ENCODE data around the gene PRAMEF27. TPM values are rescaled to one million over a fixed set of nuclear protein-coding genes. Genes with fewer than 3 reads are reported as not detected.
"Not testable (repeated sequence)": the region's sequence is repeated elsewhere in the genome, so short reads cannot be mapped to it uniquely, and the experiment has no call there.

The PRAMEF27 gene
- total RNA-seq = not detected

GRCh38 chr1:13056475-13056874 is at the start of gene PRAMEF27:
TSS of gene PRAMEF27 (minus strand) at chr1:13056575. CDS start at chr1:13053659, 2,916 bp downstream.
- H3K4me3 Mint-ChIP-seq; H3K36me3 Mint-ChIP-seq; DNase-seq; H3K4me1 Mint-ChIP-seq; H3K27me3 Mint-ChIP-seq; CTCF ChIA-PET; H3K27ac Mint-ChIP-seq; ATAC-seq; H3K9me3 Mint-ChIP-seq (ENCODE audit: low read depth): not testable (repeated sequence)

DNA sequence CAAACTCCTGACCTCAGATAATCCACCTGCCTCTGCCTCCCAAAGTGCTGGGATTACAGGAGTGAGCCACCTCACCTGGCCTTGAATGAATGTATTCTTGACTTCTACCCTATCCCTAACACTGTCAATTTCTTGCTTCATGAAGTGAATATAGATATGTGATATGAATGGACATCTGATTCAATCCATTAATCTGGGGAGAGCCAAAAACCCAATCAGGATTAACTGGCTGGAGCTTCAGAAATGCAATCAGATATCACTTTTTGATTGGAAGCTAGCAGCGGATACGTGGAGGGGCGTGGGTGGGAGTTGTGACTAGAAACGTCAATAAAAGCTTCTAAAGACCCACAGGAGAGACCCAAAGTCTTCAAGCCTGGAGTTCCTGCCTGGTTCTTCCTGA is 14.1 kb upstream of the PRAMEF27 start, which contains the start of gene PRAMEF25:
Gene PRAMEF25 (plus strand): TSS at position 301 of the 400 bp plus-strand sequence. CDS start 2,920 bp downstream, outside the sequence.
- DNase-seq; H3K4me1 Mint-ChIP-seq; H3K36me3 Mint-ChIP-seq; H3K4me3 Mint-ChIP-seq; ATAC-seq; H3K27me3 Mint-ChIP-seq; CTCF ChIA-PET; H3K27ac Mint-ChIP-seq; H3K9me3 Mint-ChIP-seq (ENCODE audit: low read depth): not testable (repeated sequence)

DNA sequence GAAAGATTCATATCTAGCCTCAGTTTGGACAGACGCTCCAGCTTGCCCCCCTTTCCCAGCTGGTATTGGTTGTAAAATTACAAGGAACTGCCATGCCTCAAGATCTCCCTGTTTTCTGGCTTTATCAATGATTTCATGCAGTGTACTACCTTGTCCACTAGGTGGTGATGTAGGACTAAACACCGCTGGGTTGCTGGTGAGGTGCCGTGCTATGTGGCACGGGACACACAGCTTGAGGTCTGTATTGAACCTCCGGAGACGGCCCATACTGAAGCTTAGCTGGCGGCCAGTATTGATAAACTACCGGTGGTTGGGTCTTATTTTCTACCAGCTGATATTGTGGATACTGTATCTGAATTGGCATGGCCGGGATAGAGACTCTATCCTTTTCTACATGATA is 36.5 kb downstream of the PRAMEF27 start:
- H3K4me3 Mint-ChIP-seq; H3K9me3 Mint-ChIP-seq (ENCODE audit: low read depth); ATAC-seq; DNase-seq; H3K4me1 Mint-ChIP-seq; H3K36me3 Mint-ChIP-seq; CTCF ChIA-PET; H3K27ac Mint-ChIP-seq; H3K27me3 Mint-ChIP-seq: not testable (repeated sequence)

GRCh38 chr1:13011932-13012331 is 44.4 kb downstream of the PRAMEF27 start:
- H3K27ac Mint-ChIP-seq; H3K9me3 Mint-ChIP-seq (ENCODE audit: low read depth); CTCF ChIA-PET: not testable (repeated sequence)

DNA sequence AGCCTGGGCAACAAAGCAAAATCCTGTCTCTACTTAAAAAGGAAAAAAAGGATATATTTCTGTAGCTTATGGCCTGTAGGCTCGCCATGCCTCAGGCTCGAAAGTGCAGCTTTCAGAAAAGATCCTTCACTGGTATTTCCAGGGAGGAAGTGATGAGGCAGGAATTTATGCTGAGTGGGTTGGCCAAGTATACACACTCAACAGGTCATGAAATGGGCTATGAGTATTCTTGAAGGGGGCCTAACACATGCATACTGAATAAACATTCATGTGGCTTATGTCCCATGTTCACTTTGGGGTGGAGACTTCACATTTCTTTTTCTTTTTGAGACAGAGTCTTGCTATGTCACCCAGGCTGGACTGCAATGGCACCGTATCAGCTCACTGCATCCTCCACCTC is 47.0 kb downstream of the PRAMEF27 start:
- H3K9me3 Mint-ChIP-seq (ENCODE audit: low read depth); CTCF ChIA-PET; DNase-seq; H3K36me3 Mint-ChIP-seq; ATAC-seq; H3K27me3 Mint-ChIP-seq; H3K27ac Mint-ChIP-seq; H3K4me1 Mint-ChIP-seq; H3K4me3 Mint-ChIP-seq: not testable (repeated sequence)

More at GRCh38 chr1:13011932-13012331, 44.4 kb downstream of the PRAMEF27 start:
- H3K4me3 Mint-ChIP-seq, ATAC-seq, DNase-seq, H3K27me3 Mint-ChIP-seq, H3K36me3 Mint-ChIP-seq, H3K4me1 Mint-ChIP-seq: not testable (repeated sequence)

GRCh38 chr1:13005732-13006131 is 50.6 kb downstream of the PRAMEF27 start:
- H3K36me3 Mint-ChIP-seq; H3K4me1 Mint-ChIP-seq; CTCF ChIA-PET; H3K27ac Mint-ChIP-seq; H3K4me3 Mint-ChIP-seq; ATAC-seq; H3K9me3 Mint-ChIP-seq (ENCODE audit: low read depth); H3K27me3 Mint-ChIP-seq; DNase-seq: not testable (repeated sequence)

Other genes with a start within 250 kb of the PRAMEF27 start
- not detected for gene PRAMEF11, start 225.2 kb downstream of the PRAMEF27 start, total RNA-seq
- not detected for gene HNRNPCL1, start 207.9 kb downstream of the PRAMEF27 start, total RNA-seq
- not detected for gene PRAMEF2, start 199.5 kb downstream of the PRAMEF27 start, total RNA-seq
- not detected for gene PRAMEF4, start 170.4 kb downstream of the PRAMEF27 start, total RNA-seq
- gene PRAMEF10, start 158.3 kb downstream of the PRAMEF27 start, total RNA-seq = not detected
- not detected for gene PRAMEF7, start 140.0 kb downstream of the PRAMEF27 start, total RNA-seq
- gene PRAMEF6, start 109.0 kb downstream of the PRAMEF27 start, total RNA-seq = not detected
- not detected for gene HNRNPCL3, start 4.2 kb upstream of the PRAMEF27 start, total RNA-seq
- gene PRAMEF25, start 14.2 kb upstream of the PRAMEF27 start, total RNA-seq = not detected
- not detected for gene HNRNPCL2, start 60.3 kb upstream of the PRAMEF27 start, total RNA-seq
- not detected for gene PRAMEF26, start 99.4 kb upstream of the PRAMEF27 start, total RNA-seq
- gene HNRNPCL4, start 109.1 kb upstream of the PRAMEF27 start, total RNA-seq = not detected
- not detected for gene PRAMEF9, start 115.3 kb upstream of the PRAMEF27 start, total RNA-seq
- gene PRAMEF13, start 144.8 kb upstream of the PRAMEF27 start, total RNA-seq = not detected
- gene PRAMEF18, start 169.6 kb upstream of the PRAMEF27 start, total RNA-seq = not detected
- not detected for gene PRAMEF5, start 197.6 kb upstream of the PRAMEF27 start, total RNA-seq
- not detected for gene PRAMEF8, start 228.6 kb upstream of the PRAMEF27 start, total RNA-seq
- not detected for gene PRAMEF33, start 247.0 kb upstream of the PRAMEF27 start, total RNA-seq